Testis (tissue), 3 donors: ENCODE results near the gene OR2A42. TPM values are rescaled to one million over a fixed set of nuclear protein-coding genes. Genes with fewer than 3 reads are reported as not detected.
"Not testable (repeated sequence)": the region's sequence is repeated elsewhere in the genome, so short reads cannot be mapped to it uniquely, and the experiment has no call there.

Source experiments
- DNase-seq: peaks from one replicate; pipeline ENCODE4 v3.0.0-alpha.2; 2019
- H3K27ac ChIP-seq, 2 donors: fragments of 200-600 bp; sonication (generic); one replicate each; pipeline ENCODE4 v1.5.1; 2019
- H3K27me3 ChIP-seq: fragments of 200-600 bp; sonication (generic); one replicate; pipeline ENCODE4 v1.5.1; 2019
- H3K36me3 ChIP-seq: fragments of 200-600 bp; sonication (generic); one replicate; pipeline ENCODE4 v1.5.1; 2017; ENCODE audit warnings: low read depth; ENCODE audit errors: missing control alignments
- H3K4me1 ChIP-seq: fragments of 200-600 bp; sonication (generic); one replicate; pipeline ENCODE4 v1.5.1; 2019
- H3K4me3 ChIP-seq, 2 donors: fragments of 200-600 bp; sonication (generic); one replicate each; pipeline ENCODE4 v1.5.1; 2017 to 2019
- H3K9me3 ChIP-seq: fragments of 200-600 bp; sonication (generic); one replicate; pipeline ENCODE4 v1.5.1; 2017
- CTCF ChIP-seq, 3 experiments: fragments of 450-650 bp in 2 of 3; fragments of 200-600 bp in 1 of 3; sonication (generic) in 1 of 3; IDR thresholded peaks; one replicate each; pipeline ENCODE4 v1.5.1; 2016 to 2019; ENCODE audit warnings: antibody characterized with exemption in 3 of 3, mild to moderate bottlenecking in 2 of 3, moderate library complexity in 1 of 3
- POLR2A ChIP-seq: fragments of 450-650 bp; IDR thresholded peaks from one replicate; pipeline ENCODE4 v1.6.1; 2017; ENCODE audit warnings: antibody characterized with exemption, mild to moderate bottlenecking, moderate library complexity
- WGBS, 2 donors: methylation state at CpG; one replicate each; pipeline ENCODE4 v1.1.5; 2018; 5-methylcytosine and 5-hydroxymethylcytosine counted together
- intact Hi-C: fragments of 100-400 bp; cut with DNase I; formaldehyde crosslinking; loops from one replicate; pipeline ENCODE4 v1.15.1; 2023; ENCODE audit warnings: low total_unique reads
- polyA plus RNA-seq: library from polyadenylated mRNA; stranded (reverse); fragments of 350-450 nt; fragmentation: Illumina TruSeq; extraction: RNeasy Lipid Tissue Mini Kit (QIAGEN cat#74804); gene quantifications from one replicate; pipeline ENCODE4 v1.2.3, GENCODE V29; 2014; ENCODE audit warnings: low read depth, low replicate concordance; ENCODE audit not compliant: insufficient read depth
- total RNA-seq, 2 donors: library from RNA; depleted of rRNA; stranded (reverse); fragments of >200 nt; gene quantifications; one replicate each; pipeline ENCODE4 v1.2.3, GENCODE V29; 2016

The OR2A42 gene
- total and polyA plus RNA-seq, 3 donors from 2014 or later = not detected

GRCh38 chr7:144256112-144256511, 16.7 kb upstream of the OR2A42 start:
- H3K4me3 ChIP-seq = no peak overlapping the region
- WGBS, 2 donors = 74 to 79% methylated on average over 3 of the region's 3 CpGs
- intact Hi-C loops = no loop called here
- no peaks in the 10 kb centered on the region for H3K9me3 ChIP-seq
- DNase-seq = no peak
- no peak overlapping the region for H3K27ac ChIP-seq
- no peak for TF ChIP-seq CTCF (IDR thresholded peaks at IDR 0.05)
- TF ChIP-seq POLR2A = no peak
- no peaks in the 10 kb centered on the region for H3K27me3 ChIP-seq
- no peaks in the 10 kb centered on the region for H3K36me3 ChIP-seq
- no peaks in the 10 kb centered on the region for H3K4me1 ChIP-seq

DNA sequence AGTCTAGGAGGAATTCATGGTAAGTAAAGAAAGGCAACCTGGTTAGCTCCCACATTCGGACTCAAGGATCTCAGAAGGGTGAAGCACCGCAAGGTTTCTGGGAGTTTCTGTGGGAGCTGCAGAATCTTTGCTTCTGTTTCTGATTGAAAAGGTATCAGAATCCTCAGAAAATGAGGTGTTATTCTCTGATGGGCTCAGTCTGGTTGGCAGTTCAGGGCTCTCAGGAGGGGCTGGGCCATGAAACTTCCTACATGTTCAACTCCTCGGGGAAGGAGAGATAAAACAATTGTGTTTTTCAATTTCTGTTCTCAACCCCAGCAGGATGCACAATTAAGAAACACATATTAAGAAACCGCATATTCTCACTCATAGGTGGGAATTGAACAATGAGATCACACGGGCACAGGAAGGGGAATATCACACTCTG, 16.1 kb upstream of the OR2A42 start:
- Histone ChIP-seq H3K4me3 (no peak overlapping the region), H3K9me3 (no peaks in the 10 kb centered on the region), H3K27ac (no peak overlapping the region), H3K27me3 (no peaks in the 10 kb centered on the region), H3K36me3 (no peaks in the 10 kb centered on the region), H3K4me1 (no peaks in the 10 kb centered on the region)
- intact Hi-C loops = no loop called here
- DNase-seq = no peak
- TF ChIP-seq POLR2A (no peak), CTCF (IDR thresholded peaks at IDR 0.05) (no peak)
- WGBS, 2 donors = 56 to 79% methylated on average over 5 of the region's 5 CpGs

GRCh38 chr7:144252307-144252706, 12.9 kb upstream of the OR2A42 start:
- H3K27me3 ChIP-seq, H3K9me3 ChIP-seq, H3K4me1 ChIP-seq, intact Hi-C loops, H3K4me3 ChIP-seq, DNase-seq, H3K36me3 ChIP-seq, H3K27ac ChIP-seq: not testable (repeated sequence)
- WGBS, 2 donors = no CpG with 5 or more reads among the region's 4 CpGs

DNA sequence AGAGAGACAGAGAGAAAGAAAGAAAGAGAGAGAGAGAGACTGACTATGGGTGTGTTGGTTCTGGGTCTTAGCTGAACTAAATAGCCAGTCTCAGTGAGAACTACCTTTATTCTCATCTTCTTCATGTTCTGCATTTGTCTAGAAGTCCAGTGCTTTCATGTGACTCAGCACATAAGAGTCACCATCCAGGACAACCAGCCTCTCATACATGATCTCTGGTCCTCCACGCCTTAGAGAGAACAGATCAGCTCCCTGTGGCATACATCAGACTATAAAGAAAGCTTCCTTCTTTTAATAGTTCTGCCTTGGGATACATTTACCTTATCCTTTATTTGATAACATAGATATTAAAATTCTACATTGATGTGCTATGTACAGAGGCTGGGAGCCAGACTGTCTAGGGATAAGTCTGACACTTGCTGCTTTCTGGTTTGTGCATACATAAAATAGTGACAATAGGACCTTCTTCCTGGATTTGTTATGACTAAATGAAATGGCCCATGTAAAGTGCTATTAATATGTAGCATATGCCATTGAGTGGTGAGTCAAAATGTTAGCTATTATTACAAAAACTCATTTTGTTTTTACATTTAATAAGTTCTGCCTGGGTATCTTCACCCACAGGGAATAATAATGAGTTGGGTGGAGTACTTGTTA, 8.4 kb upstream of the OR2A42 start:
- H3K27me3 ChIP-seq, intact Hi-C loops, H3K4me1 ChIP-seq, DNase-seq, H3K36me3 ChIP-seq, H3K9me3 ChIP-seq, H3K27ac ChIP-seq, H3K4me3 ChIP-seq: not testable (repeated sequence)
- no CpG with 5 or more reads among the region's 1 CpG for WGBS, 2 donors

- H3K4me1 ChIP-seq, H3K27me3 ChIP-seq, DNase-seq, H3K36me3 ChIP-seq, H3K27ac ChIP-seq, intact Hi-C loops, H3K9me3 ChIP-seq, H3K4me3 ChIP-seq: not testable (repeated sequence)
- no CpG with 5 or more reads among the region's 5 CpGs for WGBS, 2 donors
Measured at GRCh38 chr7:144246967-144247366, 7.6 kb upstream of the OR2A42 start.

DNA sequence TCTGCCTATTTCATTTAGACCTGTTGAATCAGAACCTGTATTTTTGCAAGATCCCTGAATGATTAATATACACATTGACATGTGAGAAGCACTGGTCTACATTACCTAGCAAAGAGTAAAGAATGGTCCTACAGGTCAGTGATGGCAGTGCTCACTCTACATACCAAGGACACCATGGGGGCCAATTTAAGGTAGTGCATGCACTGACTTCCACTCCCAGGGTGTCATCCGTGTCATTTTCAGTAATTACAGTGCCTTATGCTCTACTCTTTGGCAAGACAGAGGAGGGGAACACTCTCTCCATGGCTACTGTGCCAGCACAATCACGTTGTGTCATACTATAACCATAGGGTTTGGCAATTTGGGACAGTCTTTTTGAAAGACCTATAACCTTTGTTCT, 6.0 kb upstream of the OR2A42 start:
- H3K36me3 ChIP-seq, H3K27ac ChIP-seq, H3K4me3 ChIP-seq, H3K9me3 ChIP-seq, intact Hi-C loops, DNase-seq, H3K4me1 ChIP-seq, H3K27me3 ChIP-seq: not testable (repeated sequence)
- no CpG with 5 or more reads among the region's 2 CpGs for WGBS, 2 donors

DNA sequence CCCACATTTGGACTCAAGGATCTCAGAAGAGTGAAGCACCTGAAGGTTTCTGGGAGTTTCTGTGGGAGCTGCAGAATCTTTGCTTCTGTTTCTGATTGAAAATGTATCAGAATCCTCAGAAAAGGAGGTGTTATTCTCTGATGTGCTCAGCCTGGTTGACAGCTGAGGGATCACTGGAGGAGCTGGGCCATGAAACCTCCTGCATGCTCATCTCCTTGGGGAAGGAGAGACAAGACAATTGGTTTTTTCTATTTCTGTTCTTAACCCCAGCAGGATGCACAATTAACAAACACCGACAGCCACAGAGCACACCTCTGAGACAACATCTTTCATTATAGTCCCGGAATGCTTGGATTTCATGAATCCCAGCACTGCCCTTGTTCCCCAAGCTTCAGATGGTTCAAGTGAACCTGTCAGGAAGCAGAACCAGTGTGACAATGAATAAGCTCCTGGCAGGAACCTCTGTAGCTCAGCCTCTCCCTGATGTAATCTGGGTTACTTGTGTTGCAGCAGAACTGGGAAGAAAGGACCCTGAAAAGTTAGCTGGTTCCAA, 799 bp downstream of the OR2A42 start:
- WGBS, 2 donors = 73 to 83% methylated on average over 2 of the region's 2 CpGs
- H3K9me3 ChIP-seq, DNase-seq, H3K27me3 ChIP-seq, H3K4me1 ChIP-seq, H3K36me3 ChIP-seq, intact Hi-C loops, H3K4me3 ChIP-seq, H3K27ac ChIP-seq: not testable (repeated sequence)

DNA sequence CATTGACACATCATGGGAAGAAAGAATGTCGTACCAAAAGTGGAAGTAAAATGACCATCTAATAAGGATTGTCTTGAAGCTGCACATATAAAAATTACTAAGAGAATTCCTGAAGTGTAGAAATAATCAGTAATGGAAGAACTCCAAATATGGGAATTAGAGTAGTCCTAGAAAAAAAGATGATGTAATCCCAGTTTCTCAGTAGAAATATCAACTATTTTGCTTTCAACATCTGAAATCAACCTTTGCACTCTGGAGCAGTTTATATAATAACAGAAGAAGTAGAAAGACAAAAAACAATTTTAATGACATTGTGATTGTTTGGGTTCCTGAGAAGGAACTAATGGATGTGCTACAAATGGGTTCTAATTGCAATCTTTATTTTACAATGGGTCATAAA, 6.4 kb downstream of the OR2A42 start:
- intact Hi-C loops, H3K27me3 ChIP-seq, H3K9me3 ChIP-seq, H3K4me3 ChIP-seq, H3K36me3 ChIP-seq, H3K27ac ChIP-seq, DNase-seq, H3K4me1 ChIP-seq: not testable (repeated sequence)
- 86 to 87% methylated on average over 1 of the region's 1 CpG for WGBS, 2 donors

- intact Hi-C loops, H3K27me3 ChIP-seq, H3K9me3 ChIP-seq, H3K4me3 ChIP-seq, H3K27ac ChIP-seq, H3K36me3 ChIP-seq, DNase-seq, H3K4me1 ChIP-seq: not testable (repeated sequence)
- no CpG with 5 or more reads among the region's 2 CpGs for WGBS, 2 donors
Measured at GRCh38 chr7:144231027-144231426, 8.4 kb downstream of the OR2A42 start.

- H3K9me3 ChIP-seq, DNase-seq: not testable (repeated sequence)
- WGBS, 2 donors = 92% methylated on average over 1 of the region's 3 CpGs; no CpG with 5 or more reads in 1 of the 2 donors
Measured at GRCh38 chr7:144228810-144229209, 10.6 kb downstream of the OR2A42 start.

More at GRCh38 chr7:144228810-144229209, 10.6 kb downstream of the OR2A42 start:
- intact Hi-C loops, H3K4me3 ChIP-seq, H3K27me3 ChIP-seq, H3K36me3 ChIP-seq, H3K27ac ChIP-seq, H3K4me1 ChIP-seq: not testable (repeated sequence)
